Immature natural killer cell (primary cell): ENCODE results near the gene SLC35A2. TPM values are rescaled to one million over a fixed set of nuclear protein-coding genes. Genes with fewer than 3 reads are reported as not detected.

Experiments
- DNase-seq, 3 donors: peaks; one replicate each; pipeline ENCODE4 v3.0.0; 2022; ENCODE audit warnings: mixed read lengths in 1 of 3
- H3K27ac Mint-ChIP-seq, 6 donors: one replicate each; pipeline ENCODE4 v1.8.0; 2020; ENCODE audit warnings: mixed read lengths in 6 of 6, mild to moderate bottlenecking in 5 of 6, inconsistent platforms in 4 of 6, moderate library complexity in 3 of 6
- H3K27me3 Mint-ChIP-seq, 3 donors: one replicate each; pipeline ENCODE4 v1.8.0; 2020 to 2021; ENCODE audit warnings: low read depth in 3 of 3, mild to moderate bottlenecking in 3 of 3, mixed read lengths in 3 of 3, moderate library complexity in 3 of 3, inconsistent platforms in 1 of 3
- H3K36me3 Mint-ChIP-seq, 3 donors: one replicate each; pipeline ENCODE4 v1.8.0; 2020; ENCODE audit warnings: mixed read lengths in 3 of 3, inconsistent platforms in 2 of 3, mild to moderate bottlenecking in 2 of 3
- H3K4me1 Mint-ChIP-seq, 2 donors: one replicate each; pipeline ENCODE4 v1.8.0; 2020; ENCODE audit warnings: inconsistent platforms in 2 of 2, mild to moderate bottlenecking in 2 of 2, mixed read lengths in 2 of 2, moderate library complexity in 1 of 2
- H3K4me3 Mint-ChIP-seq, 5 donors: one replicate each; pipeline ENCODE4 v1.8.0; 2020; ENCODE audit warnings: mild to moderate bottlenecking in 5 of 5, mixed read lengths in 5 of 5, inconsistent platforms in 3 of 5, moderate library complexity in 3 of 5
- H3K9me3 Mint-ChIP-seq, 6 donors: one replicate each; pipeline ENCODE4 v1.8.0; 2020; ENCODE audit warnings: mild to moderate bottlenecking in 6 of 6, mixed read lengths in 6 of 6, inconsistent platforms in 4 of 6, moderate library complexity in 3 of 6
- polyA plus RNA-seq, 3 donors: library from polyadenylated mRNA; unstranded; fragments of 300-500 nt; fragmentation: Illumina TruSeq; gene quantifications; one replicate each; pipeline ENCODE4 v1.2.3, GENCODE V29; 2021

Gene SLC35A2
- polyA plus RNA-seq, 3 donors from 2014 or later: 17.0 to 20.6 (median 20.2) TPM

GRCh38 chrX:48904180-48904579 lies 7.3 kb downstream of the SLC35A2 start:
- Mint-ChIP-seq H3K4me1 (no peaks in the 10 kb centered on the region), H3K9me3 (no peaks in the 10 kb centered on the region), H3K4me3 (no peak overlapping the region), H3K27me3 (peaks cover 0 to 6% (median 5%) of the 10 kb centered on the region in 3 donors), H3K27ac (no peak overlapping the region), H3K36me3 (no peaks in the 10 kb centered on the region)
- DNase-seq: no peak

DNA sequence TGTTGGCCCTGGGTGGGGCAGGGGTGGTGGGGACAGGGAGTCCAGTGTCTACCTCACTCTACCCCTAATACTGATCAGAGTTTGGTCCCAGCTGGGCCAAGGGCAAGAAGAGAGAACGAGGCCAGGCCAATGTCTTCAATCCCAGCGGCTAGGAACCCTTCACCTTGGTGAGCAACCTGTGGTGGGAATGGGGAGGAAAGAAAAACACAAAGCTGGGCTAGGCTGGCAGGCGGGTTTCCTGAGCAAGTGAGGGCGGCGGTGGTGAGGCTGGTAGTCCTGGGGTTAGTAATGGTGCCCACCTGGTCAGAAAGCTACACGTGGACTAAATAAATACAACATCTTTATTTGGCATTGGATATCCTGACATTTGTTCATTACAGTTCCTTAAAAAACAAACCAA lies 8.2 kb downstream of the SLC35A2 start:
- no peak for DNase-seq
- Mint-ChIP-seq H3K36me3 (no peaks in the 10 kb centered on the region), H3K27ac (no peak overlapping the region), H3K4me3 (no peak overlapping the region), H3K4me1 (peaks cover 2 to 3% of the 10 kb centered on the region in 2 donors), H3K27me3 (peaks cover 3 to 6% (median 6%) of the 10 kb centered on the region in 3 donors), H3K9me3 (no peaks in the 10 kb centered on the region)

- Mint-ChIP-seq H3K4me3 (no peak overlapping the region), H3K9me3 (no peaks in the 10 kb centered on the region), H3K27me3 (peaks cover 4 to 7% (median 5%) of the 10 kb centered on the region in 3 donors), H3K27ac (no peak overlapping the region), H3K36me3 (no peaks in the 10 kb centered on the region), H3K4me1 (peaks cover 6 to 8% of the 10 kb centered on the region in 2 donors)
- DNase-seq: no peak
Measured at GRCh38 chrX:48902776-48903175, 8.7 kb downstream of the SLC35A2 start.

- Mint-ChIP-seq H3K36me3 (no peaks in the 10 kb centered on the region), H3K9me3 (no peaks in the 10 kb centered on the region), H3K27me3 (peaks cover 5 to 8% (median 8%) of the 10 kb centered on the region in 3 donors), H3K4me1 (peaks cover 8 to 12% of the 10 kb centered on the region in 2 donors), H3K27ac (peak overlapping the region in 2 of 6 donors; percentile 3 to 82), H3K4me3 (no peak overlapping the region)
- no peak for DNase-seq
Measured at GRCh38 chrX:48902135-48902534, 9.3 kb downstream of the SLC35A2 start.

GRCh38 chrX:48901069-48901468 lies 10.4 kb downstream of the SLC35A2 start:
- Mint-ChIP-seq H3K4me3 (no peak overlapping the region), H3K4me1 (peaks cover 16 to 21% of the 10 kb centered on the region in 2 donors), H3K9me3 (no peaks in the 10 kb centered on the region), H3K27ac (peak overlapping the region in 1 of 6 donors; percentile 40), H3K27me3 (peaks cover 5 to 10% (median 8%) of the 10 kb centered on the region in 3 donors), H3K36me3 (no peaks in the 10 kb centered on the region)
- no peak for DNase-seq

DNA sequence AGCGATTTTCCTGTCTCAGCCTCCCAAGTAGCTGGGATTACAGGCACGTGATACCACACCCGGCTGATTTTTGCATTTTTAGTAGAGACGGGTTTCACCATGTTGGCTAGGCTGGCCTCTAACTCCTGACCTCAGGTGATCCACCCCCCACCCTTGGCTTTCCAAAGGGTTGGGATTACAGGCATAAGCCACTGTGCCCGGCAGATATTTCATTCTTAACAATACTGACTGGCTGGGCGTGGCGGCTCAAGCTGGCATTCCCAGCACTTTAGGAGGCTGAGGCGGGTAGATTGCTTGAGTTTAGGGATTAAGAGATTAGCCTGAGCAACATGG lies 12.4 kb downstream of the SLC35A2 start:
- Mint-ChIP-seq H3K4me1 (peaks cover 17 to 21% of the 10 kb centered on the region in 2 donors), H3K27ac (peak overlapping the region in 2 of 6 donors; percentile 34), H3K4me3 (peak overlapping the region in 1 of 5 donors; percentile 21), H3K9me3 (no peaks in the 10 kb centered on the region), H3K27me3 (peaks cover 5 to 10% (median 8%) of the 10 kb centered on the region in 3 donors), H3K36me3 (no peaks in the 10 kb centered on the region)
- DNase-seq: no peak

GRCh38 chrX:48897625-48898306 lies 13.7 kb downstream of the SLC35A2 start, which contains the start of the genes PQBP1 and TIMM17B:
Gene PQBP1, plus strand, starts transcription at chrX:48897930. Its CDS starts 580 bp downstream, at chrX:48898510.
Gene TIMM17B, minus strand, starts transcription at chrX:48897768. Its CDS starts 19 bp downstream, at chrX:48897749.
- H3K27me3 Mint-ChIP-seq: peaks cover 5 to 14% (median 8%) of the 10 kb centered on the region in 3 donors

GRCh38 chrX:48897157-48897624 lies 14.3 kb downstream of the SLC35A2 start:
- Mint-ChIP-seq H3K27ac (peak overlapping the region; percentile 95 to 98 (median 98)), H3K4me3 (peak overlapping the region; percentile 88 to 98 (median 95)), H3K9me3 (no peaks in the 10 kb centered on the region), H3K27me3 (peaks cover 5 to 15% (median 8%) of the 10 kb centered on the region in 3 donors), H3K4me1 (peaks cover 19 to 21% of the 10 kb centered on the region in 2 donors), H3K36me3 (no peaks in the 10 kb centered on the region)
- peak; percentile 51 to 58 (median 58) for DNase-seq

More at GRCh38 chrX:48897625-48898306, 13.7 kb downstream of the SLC35A2 start, which contains the start of the genes PQBP1 and TIMM17B:
- Mint-ChIP-seq H3K9me3 (no peaks in the 10 kb centered on the region), H3K4me3 (peak within 1 kb of the TSS; percentile 88 to 98 (median 95)), H3K4me1 (peaks cover 19 to 21% of the 10 kb centered on the region in 2 donors), H3K36me3 (no peaks in the 10 kb centered on the region), H3K27ac (peak within 1 kb of the TSS; percentile 95 to 98 (median 98))
- DNase-seq: peak; percentile 86 to 91 (median 89)

DNA sequence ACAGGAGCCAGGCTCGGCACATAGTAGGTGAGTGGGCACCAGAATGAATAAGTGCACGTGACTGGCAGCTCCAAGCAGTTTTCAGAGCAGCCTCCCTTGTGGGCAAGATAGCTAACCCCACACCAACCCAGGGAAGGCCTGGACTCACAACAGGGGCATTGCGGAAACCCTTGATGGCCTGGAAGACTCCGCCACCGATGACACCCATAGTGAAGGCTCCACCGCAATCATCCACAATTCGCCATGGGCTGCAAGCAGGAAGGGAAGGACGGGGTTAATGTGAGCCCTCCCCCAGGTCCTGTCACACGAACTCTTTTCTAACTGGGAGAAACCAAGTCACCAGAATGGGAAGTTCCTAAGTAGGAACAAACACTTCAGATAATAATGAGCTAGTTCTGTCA lies 14.8 kb downstream of the SLC35A2 start:
- Mint-ChIP-seq H3K9me3 (no peaks in the 10 kb centered on the region), H3K27ac (peak overlapping the region; percentile 95 to 98 (median 98)), H3K36me3 (no peaks in the 10 kb centered on the region), H3K4me3 (peak overlapping the region; percentile 88 to 98 (median 95)), H3K27me3 (peaks cover 5 to 15% (median 8%) of the 10 kb centered on the region in 3 donors), H3K4me1 (peaks cover 21 to 24% of the 10 kb centered on the region in 2 donors)
- no peak for DNase-seq

DNA sequence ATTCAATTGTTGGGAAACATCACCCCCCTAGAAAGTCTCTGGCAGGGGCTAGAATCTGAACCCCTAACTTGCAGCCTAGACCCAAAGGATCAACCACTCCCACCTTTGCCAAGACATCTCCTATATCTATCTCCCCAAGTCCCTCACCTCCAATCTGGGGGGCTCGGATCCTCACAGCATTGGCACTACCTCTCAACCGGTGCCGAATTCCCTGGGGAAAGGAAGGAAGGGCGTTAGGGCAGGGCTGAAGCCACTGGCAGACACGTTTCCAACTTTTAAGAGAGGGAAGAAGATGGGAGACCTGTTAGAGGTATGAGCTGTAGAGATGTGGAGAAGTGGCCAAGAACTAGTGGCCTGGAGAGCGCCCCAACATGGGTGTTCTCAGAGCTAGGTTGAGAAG lies 16.6 kb downstream of the SLC35A2 start:
- Mint-ChIP-seq H3K36me3 (no peaks in the 10 kb centered on the region), H3K4me3 (peak overlapping the region in 2 of 5 donors; percentile 21 to 47), H3K4me1 (peaks cover 29 to 30% of the 10 kb centered on the region in 2 donors), H3K9me3 (no peaks in the 10 kb centered on the region), H3K27ac (peak overlapping the region in 1 of 6 donors; percentile 71), H3K27me3 (peaks cover 8 to 14% (median 8%) of the 10 kb centered on the region in 3 donors)
- DNase-seq: no peak

- Mint-ChIP-seq H3K27ac (peak overlapping the region in 1 of 6 donors; percentile 17), H3K4me1 (peaks cover 29 to 30% of the 10 kb centered on the region in 2 donors), H3K4me3 (no peak overlapping the region)
Measured at GRCh38 chrX:48893556-48894348, 17.7 kb downstream of the SLC35A2 start.

DNA sequence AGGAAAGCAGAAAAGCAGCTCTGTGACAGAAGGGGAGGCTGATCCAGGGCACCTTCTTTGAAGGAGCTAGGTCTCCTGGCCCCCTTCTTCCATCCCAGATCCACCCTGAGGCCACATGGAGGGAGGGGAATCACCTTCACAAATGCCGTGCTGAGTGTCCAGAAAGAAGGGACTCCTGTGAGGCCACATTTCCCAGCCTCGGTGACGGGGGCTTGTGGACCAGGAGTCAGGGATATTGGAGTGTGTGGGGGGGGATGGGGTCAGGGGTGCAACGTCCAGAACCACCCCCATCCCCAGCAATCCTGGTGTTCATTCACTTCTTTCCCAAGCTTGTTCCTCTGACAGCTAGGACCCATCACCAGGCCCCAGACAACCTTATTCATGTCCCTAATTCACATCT lies 18.6 kb downstream of the SLC35A2 start:
- no peak for DNase-seq
- H3K4me3 Mint-ChIP-seq: peak overlapping the region in 2 of 5 donors; percentile 47 to 64
- H3K4me1 Mint-ChIP-seq: peaks cover 23 to 24% of the 10 kb centered on the region in 2 donors
- H3K9me3 Mint-ChIP-seq: peaks cover 0 to 1% (median 0%) of the 10 kb centered on the region in 6 donors
- no peak overlapping the region for H3K27ac Mint-ChIP-seq
- H3K27me3 Mint-ChIP-seq: peaks cover 4 to 14% (median 4%) of the 10 kb centered on the region in 3 donors
- H3K36me3 Mint-ChIP-seq: no peaks in the 10 kb centered on the region

More at GRCh38 chrX:48893556-48894348, 17.7 kb downstream of the SLC35A2 start:
- Mint-ChIP-seq H3K9me3 (peaks cover 0 to 1% (median 0%) of the 10 kb centered on the region in 6 donors), H3K36me3 (no peaks in the 10 kb centered on the region), H3K27me3 (peaks cover 5 to 14% (median 8%) of the 10 kb centered on the region in 3 donors)
- no peak for DNase-seq

DNA sequence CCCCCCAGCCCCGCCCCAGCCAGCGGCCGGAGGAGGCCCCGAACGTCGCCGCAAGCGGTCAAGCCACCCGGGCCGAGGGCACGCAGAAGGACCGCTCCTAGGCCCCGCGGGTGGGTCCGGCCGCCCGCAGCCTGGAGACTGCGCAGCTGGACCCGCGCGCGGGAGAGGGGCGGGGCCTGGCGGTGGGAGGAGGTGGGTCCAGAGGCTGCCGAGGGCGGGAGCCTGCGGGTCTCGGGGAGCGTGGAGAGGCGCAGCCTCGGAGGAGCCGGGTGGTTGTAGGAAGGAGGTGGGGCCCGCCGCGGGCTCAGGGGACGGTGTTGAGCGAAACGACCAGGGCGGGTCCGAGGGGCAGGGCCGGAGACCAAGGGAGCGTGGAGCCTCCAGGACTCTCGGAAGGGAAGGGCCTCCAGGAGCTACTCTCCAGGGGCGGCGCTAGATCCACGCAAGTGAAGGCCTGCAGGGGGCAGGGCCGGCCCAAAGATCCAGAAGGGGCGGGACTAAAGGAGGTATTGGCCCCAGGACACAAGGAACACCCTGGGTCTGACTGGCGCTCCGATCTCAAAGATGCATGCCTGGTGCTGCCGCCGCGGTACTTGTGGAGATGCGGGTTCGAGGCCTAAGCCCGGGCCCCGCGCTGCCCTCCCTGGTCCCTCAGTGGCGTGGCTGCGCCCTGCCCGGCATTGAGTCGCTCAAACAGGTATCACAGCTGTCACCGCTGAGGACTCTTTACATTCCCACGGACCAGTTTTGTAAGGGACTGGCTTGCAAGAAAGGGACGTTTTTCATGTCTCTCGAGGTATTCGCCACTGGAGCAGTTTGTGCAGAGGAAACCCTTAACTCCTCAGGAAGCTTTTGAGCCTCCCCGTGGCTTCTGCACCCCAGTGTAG lies 19.8 kb downstream of the SLC35A2 start:
- Mint-ChIP-seq H3K36me3 (no peaks in the 10 kb centered on the region), H3K27me3 (peaks cover 0 to 7% (median 4%) of the 10 kb centered on the region in 3 donors), H3K9me3 (peaks cover 0 to 1% (median 0%) of the 10 kb centered on the region in 6 donors), H3K4me1 (peaks cover 12 to 18% of the 10 kb centered on the region in 2 donors), H3K4me3 (peak overlapping the region; percentile 75 to 84 (median 78)), H3K27ac (peak overlapping the region in 3 of 6 donors; percentile 20 to 69 (median 24))
- DNase-seq: peak; percentile 76 to 80 (median 80)
